ENCODE results near the gene PSMG3. TPM values are rescaled to one million over a fixed set of nuclear protein-coding genes. Genes with fewer than 3 reads are reported as not detected.

The PSMG3 gene
- total RNA-seq, 1 donor from 2014 or later, result 79.8 TPM

DNA sequence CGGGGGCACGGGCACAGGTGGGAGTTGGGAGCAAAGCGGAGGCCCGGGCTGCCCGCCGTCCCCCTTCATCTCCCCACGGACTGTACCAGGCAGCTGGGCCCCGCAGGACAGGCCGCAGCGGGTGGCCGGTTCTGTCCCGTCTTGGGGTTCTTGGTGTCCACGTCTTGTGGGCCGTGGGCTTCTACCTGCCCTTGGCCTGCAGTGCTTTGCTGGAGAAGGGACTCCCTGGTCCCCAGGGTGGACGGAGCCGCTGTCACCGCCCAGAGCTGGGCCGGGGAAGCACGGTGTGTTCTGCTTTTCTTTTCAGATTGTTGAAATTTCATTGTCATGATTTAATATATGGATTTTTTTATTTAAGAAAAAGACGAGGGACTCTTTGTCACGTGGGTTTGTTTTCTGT lies 27.5 kb downstream of the PSMG3 start:
- H3K4me3 ChIP-seq (ENCODE audit: low read depth, low read length), result no peak overlapping the region
- no peak for TF ChIP-seq CTCF (IDR thresholded peaks at IDR 0.05; ENCODE audit: insufficient read depth, low read length, poor library complexity, severe bottlenecking)
- DNase-seq (ENCODE audit: low read depth), result no peak
- H3K27me3 ChIP-seq (ENCODE audit: control insufficient read depth, insufficient read depth, low read length), result no peaks in the 10 kb centered on the region
- H3K36me3 ChIP-seq (ENCODE audit: control insufficient read depth, insufficient read depth, low read length), result no peaks in the 10 kb centered on the region

DNA sequence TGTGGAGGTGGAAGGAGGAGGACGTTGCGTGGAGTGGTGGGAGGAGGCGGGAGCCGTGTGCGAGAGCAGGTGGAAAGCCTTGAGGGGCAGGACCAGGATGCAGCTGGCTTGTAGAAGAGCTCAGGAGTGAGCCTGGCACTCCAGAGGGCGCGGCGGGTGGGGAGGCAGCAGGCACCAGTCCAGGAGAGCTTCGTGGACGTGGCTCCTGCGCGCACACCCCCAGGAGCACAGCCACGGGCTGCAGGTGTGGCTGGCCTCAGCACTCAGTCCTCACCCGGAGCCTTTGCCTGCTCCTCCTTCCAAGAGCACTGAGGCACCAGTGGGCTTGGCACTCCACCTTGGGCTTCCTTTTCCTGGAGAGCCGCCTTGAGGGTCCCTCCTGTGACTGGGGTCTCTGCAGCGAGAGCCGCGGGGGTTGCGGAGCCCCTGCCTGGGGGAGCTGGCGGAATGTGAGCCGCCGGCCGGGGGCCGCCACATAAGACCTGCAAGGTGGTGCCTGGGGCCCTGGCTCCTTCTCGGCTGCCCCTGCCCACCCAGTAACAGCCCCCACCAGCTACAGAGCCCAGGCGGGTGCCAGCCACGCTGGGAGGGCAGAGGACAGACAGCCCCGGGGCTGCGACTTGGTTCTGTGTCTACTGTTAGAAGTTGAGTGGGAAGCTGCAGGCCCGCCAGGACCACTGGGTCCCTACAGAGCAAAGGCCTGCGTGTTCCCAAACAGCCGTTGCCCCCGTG lies 28.2 kb downstream of the PSMG3 start:
- DNase-seq (ENCODE audit: low read depth), result no peak
- H3K27me3 ChIP-seq (ENCODE audit: control insufficient read depth, insufficient read depth, low read length), result no peaks in the 10 kb centered on the region
- H3K36me3 ChIP-seq (ENCODE audit: control insufficient read depth, insufficient read depth, low read length), result no peaks in the 10 kb centered on the region
- no peak overlapping the region for H3K4me3 ChIP-seq (ENCODE audit: low read depth, low read length)
- no peak for TF ChIP-seq CTCF (IDR thresholded peaks at IDR 0.05; ENCODE audit: insufficient read depth, low read length, poor library complexity, severe bottlenecking)

DNA sequence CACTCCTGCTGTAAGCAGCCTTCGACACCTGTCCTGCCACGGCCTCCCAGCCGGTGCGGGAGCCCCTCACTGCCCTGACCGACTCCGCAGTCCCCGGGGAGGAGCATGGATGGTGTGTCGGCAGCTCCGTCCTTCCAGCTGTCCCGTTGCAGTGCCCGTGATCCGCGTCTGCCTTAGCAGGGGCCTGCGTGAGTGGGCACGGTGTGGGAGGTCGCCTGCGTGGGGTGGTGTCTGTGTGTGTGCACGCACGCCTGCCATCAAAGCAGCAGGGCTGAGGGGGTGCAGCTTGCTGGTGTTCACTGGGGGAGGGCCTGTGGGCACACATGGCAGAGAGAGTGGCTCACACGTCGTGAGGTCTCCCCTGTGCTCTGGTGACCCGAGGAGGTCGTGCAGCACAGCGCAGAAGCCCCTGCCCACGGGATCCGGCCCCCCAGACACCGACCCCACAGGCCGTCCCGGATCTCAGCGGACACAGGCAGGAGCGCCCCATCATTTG lies 29.0 kb downstream of the PSMG3 start:
- no peak for TF ChIP-seq CTCF (IDR thresholded peaks at IDR 0.05; ENCODE audit: insufficient read depth, low read length, poor library complexity, severe bottlenecking)
- no peaks in the 10 kb centered on the region for H3K36me3 ChIP-seq (ENCODE audit: control insufficient read depth, insufficient read depth, low read length)
- H3K27me3 ChIP-seq (ENCODE audit: control insufficient read depth, insufficient read depth, low read length), result no peaks in the 10 kb centered on the region
- H3K4me3 ChIP-seq (ENCODE audit: low read depth, low read length), result no peak overlapping the region
- no peak for DNase-seq (ENCODE audit: low read depth)

DNA sequence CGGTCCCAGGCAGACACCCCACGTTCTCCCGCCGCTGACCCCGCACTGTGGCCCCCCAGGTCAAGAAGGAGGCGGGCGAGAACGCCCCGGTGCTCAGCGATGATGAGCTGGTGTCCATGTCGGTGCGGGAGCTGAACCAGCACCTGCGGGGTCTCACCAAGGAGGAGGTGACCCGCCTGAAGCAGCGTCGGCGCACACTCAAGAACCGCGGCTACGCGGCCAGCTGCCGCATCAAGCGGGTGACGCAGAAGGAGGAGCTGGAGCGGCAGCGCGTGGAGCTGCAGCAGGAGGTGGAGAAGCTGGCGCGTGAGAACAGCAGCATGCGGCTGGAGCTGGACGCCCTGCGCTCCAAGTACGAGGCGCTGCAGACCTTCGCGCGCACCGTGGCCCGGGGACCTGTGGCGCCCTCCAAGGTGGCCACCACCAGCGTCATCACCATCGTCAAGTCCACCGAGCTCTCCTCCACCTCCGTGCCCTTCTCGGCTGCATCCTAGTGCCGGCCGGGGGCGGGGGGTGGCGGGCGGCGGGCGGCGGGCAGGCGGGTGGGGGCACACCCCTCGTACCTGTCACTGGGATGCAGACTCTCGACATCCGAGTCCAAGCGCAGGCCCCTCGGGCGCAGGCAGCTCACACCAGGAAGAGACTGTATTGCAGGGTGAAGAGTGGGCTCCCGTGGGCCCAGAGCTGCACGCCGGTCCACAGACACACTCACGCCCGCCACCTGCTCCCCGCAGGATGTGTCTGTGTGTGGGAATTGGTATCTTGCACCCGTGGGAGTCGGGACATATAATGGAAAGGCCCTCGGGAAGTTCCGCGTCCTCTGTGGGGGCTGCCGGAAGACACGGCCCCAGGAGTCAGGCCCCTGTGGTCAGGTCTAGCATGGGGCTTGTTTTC lies 29.7 kb downstream of the PSMG3 start:
- H3K4me3 ChIP-seq (ENCODE audit: low read depth, low read length), result no peak overlapping the region
- DNase-seq (ENCODE audit: low read depth), result no peak
- H3K36me3 ChIP-seq (ENCODE audit: control insufficient read depth, insufficient read depth, low read length), result no peaks in the 10 kb centered on the region
- no peaks in the 10 kb centered on the region for H3K27me3 ChIP-seq (ENCODE audit: control insufficient read depth, insufficient read depth, low read length)
- no peak for TF ChIP-seq CTCF (IDR thresholded peaks at IDR 0.05; ENCODE audit: insufficient read depth, low read length, poor library complexity, severe bottlenecking)

GRCh38 chr7:1539181-1539881 lies 30.5 kb downstream of the PSMG3 start:
- Histone ChIP-seq H3K27me3 (ENCODE audit: control insufficient read depth, insufficient read depth, low read length) (no peaks in the 10 kb centered on the region), H3K36me3 (ENCODE audit: control insufficient read depth, insufficient read depth, low read length) (no peaks in the 10 kb centered on the region), H3K4me3 (ENCODE audit: low read depth, low read length) (no peak overlapping the region)
- no peak for DNase-seq (ENCODE audit: low read depth)
- TF ChIP-seq CTCF (IDR thresholded peaks at IDR 0.05; ENCODE audit: insufficient read depth, low read length, poor library complexity, severe bottlenecking), result no peak

Data from kidney epithelial cell (primary cell).